Cardiac muscle cell (in vitro differentiated cells and primary cell): ENCODE data around the gene NBEAL2. TPM values are rescaled to one million over a fixed set of nuclear protein-coding genes. Genes with fewer than 3 reads are reported as not detected.

ENCODE experiments used
- DNase-seq, 2 donors: peaks; one replicate each; pipeline versions ENCODE4 v3.0.0 to v3.0.0-alpha.2; 2010 to 2017; ENCODE audit warnings: low read depth in 1 of 2, low spot score in 1 of 2
- H3K27ac ChIP-seq: fragments of 200-600 bp; sonication (generic); 2 replicates; pipeline ENCODE4 v1.5.1; 2016
- H3K27me3 ChIP-seq: fragments of 200-600 bp; sonication (generic); 2 replicates; pipeline ENCODE4 v1.6.0; 2016; ENCODE audit warnings: control low read depth
- H3K36me3 ChIP-seq: fragments of 200-600 bp; sonication (generic); 2 replicates; pipeline ENCODE4 v1.5.1; 2016; ENCODE audit warnings: control low read depth
- H3K4me1 ChIP-seq: fragments of 200-600 bp; sonication (generic); 2 replicates; pipeline ENCODE4 v1.8.1; 2017; ENCODE audit warnings: low read depth, mild to moderate bottlenecking, mixed run types
- H3K4me3 ChIP-seq: fragments of 200-600 bp; sonication (generic); 2 replicates; pipeline ENCODE4 v1.5.1; 2016; ENCODE audit warnings: mild to moderate bottlenecking
- H3K9me3 ChIP-seq: fragments of 200-600 bp; sonication (generic); 2 replicates; pipeline ENCODE4 v1.5.1; 2017; ENCODE audit warnings: low read depth, mild to moderate bottlenecking, control low read depth
- polyA plus RNA-seq: library from polyadenylated mRNA; unstranded; fragments of >200 nt; fragmentation: Nextera tagmentation; extraction: Ambion mirVana; gene quantifications from 2 replicates; pipeline ENCODE4 v1.2.1, GENCODE V29; 2016
- total RNA-seq: library from RNA; depleted of rRNA; stranded (reverse); fragments of >200 nt; gene quantifications from 2 replicates; pipeline ENCODE4 v1.2.3, GENCODE V29; 2016
- TF ChIP-seq, protein P1 (sequence below): IDR thresholded peaks from 2 replicates; pipeline ENCODE4 v1.5.1; 2012; ENCODE audit warnings: low read depth, mild to moderate bottlenecking, low read length

The NBEAL2 gene
- total and polyA plus RNA-seq, 2 experiments from 2014 or later: 8.3 to 10.6 TPM

DNA sequence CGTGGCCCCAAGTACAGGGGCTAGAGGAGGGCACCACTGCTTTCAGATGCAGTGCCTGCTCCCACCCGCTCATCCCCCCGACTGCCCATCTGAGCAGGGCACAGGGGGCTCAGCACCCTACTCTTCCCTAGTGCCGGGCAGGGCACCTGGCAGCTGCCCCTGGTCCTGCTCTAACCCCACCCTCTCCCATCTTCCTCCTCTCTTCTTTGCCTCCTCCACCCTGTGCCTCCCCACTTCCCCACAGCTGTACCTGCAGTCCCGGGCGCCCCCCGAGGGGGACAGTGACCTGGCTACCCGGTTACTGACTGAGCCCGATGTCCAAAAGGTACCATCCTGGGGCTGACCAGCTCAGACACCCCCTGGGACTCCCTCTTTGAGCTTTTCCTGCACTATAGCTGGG is 12.8 kb downstream of the NBEAL2 start:
- no peaks in the 10 kb centered on the region for H3K9me3 ChIP-seq
- no peaks in the 10 kb centered on the region for H3K36me3 ChIP-seq
- no peak overlapping the region for H3K4me3 ChIP-seq
- peaks cover 2% of the 10 kb centered on the region for H3K4me1 ChIP-seq
- H3K27me3 ChIP-seq: no peaks in the 10 kb centered on the region
- no peak for DNase-seq
- TF ChIP-seq, protein P1, sequence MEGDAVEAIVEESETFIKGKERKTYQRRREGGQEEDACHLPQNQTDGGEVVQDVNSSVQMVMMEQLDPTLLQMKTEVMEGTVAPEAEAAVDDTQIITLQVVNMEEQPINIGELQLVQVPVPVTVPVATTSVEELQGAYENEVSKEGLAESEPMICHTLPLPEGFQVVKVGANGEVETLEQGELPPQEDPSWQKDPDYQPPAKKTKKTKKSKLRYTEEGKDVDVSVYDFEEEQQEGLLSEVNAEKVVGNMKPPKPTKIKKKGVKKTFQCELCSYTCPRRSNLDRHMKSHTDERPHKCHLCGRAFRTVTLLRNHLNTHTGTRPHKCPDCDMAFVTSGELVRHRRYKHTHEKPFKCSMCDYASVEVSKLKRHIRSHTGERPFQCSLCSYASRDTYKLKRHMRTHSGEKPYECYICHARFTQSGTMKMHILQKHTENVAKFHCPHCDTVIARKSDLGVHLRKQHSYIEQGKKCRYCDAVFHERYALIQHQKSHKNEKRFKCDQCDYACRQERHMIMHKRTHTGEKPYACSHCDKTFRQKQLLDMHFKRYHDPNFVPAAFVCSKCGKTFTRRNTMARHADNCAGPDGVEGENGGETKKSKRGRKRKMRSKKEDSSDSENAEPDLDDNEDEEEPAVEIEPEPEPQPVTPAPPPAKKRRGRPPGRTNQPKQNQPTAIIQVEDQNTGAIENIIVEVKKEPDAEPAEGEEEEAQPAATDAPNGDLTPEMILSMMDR: no peak
- no peak overlapping the region for H3K27ac ChIP-seq

DNA sequence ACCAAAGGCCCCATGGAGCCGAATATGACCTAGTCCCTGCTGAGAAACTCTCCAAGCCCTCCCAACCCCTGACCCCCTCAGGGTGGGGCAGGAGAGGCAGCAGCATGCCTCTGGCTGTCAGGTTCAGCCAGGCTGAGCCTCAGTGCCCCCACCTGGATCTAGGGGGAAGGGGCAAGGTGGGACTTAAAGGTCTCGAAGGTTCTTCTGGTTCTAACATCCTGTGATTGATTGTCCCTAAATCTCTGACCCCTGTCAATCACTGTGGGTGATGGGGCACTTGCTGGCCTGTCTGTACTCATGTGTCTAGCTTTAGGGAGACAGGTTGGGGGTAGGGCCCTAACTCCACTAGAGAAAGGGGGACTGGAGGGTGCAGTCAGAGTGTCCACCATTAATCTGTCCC is 13.8 kb downstream of the NBEAL2 start:
- Histone ChIP-seq H3K36me3 (no peaks in the 10 kb centered on the region), H3K27ac (no peak overlapping the region), H3K4me1 (no peaks in the 10 kb centered on the region), H3K27me3 (no peaks in the 10 kb centered on the region), H3K4me3 (no peak overlapping the region), H3K9me3 (no peaks in the 10 kb centered on the region)
- no peak for DNase-seq
- TF ChIP-seq, protein P1: no peak

DNA sequence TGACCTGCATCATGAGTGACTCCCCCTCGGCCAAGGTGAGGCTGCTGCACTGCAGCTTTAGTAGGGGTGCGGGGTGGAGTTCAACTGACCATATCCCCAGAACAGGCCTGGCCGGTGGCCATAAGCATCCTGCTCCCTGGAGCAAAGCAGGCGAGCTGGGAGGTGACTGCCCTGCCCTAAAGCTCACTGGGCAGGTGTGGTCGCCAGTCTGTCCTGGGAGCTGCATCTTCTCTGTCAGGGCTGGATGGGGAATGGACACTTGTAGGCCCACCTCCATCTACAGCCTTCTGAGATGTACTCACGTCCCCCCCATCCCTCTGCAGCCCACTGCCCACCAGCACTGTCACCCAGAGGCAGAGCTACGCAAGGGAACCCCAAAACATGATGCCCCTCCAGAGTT is 14.5 kb downstream of the NBEAL2 start:
- no peak overlapping the region for H3K27ac ChIP-seq
- no peaks in the 10 kb centered on the region for H3K36me3 ChIP-seq

DNA sequence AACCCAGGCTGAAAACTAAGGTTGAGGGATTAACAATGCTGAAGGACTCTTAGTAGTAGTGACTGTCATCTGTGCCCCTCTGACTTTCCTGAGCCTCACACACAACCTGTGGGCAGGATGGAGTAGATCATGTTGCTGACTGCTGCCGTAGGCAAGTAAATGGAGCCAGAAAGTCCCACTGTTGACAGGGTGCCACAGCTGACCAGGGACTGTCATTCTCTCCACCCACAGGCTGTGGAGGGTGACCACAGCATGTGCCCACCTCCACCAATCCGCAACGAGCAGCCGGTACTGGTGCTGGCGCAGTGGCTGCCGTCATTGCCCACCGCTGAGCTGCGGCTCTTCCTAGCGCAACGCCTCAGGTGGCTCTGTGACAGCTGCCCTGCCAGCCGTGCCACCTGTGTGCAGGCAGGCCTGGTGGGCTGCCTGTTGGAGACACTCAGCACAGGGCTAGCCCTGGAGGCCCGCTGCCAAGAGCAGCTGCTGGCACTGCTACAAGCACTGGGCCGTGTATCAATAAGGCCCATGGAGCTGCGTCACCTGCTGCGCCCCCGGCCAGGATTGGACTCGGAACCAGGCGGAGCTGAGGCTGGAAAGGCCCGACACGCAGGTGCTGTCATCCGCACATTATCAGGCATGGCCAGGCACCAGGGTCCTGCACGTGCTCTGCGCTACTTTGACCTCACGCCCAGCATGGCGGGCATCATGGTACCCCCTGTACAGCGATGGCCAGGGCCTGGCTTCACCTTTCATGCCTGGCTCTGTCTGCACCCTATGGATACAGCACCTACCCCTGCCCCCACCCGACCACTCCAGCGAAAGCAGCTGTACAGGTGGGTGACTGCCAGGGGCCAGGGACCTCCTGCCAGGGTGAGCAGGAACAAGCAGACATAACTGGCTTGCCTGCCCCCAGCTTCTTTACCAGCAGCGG is 15.6 kb downstream of the NBEAL2 start:
- Histone ChIP-seq H3K36me3 (no peaks in the 10 kb centered on the region), H3K4me1 (no peaks in the 10 kb centered on the region), H3K4me3 (no peak overlapping the region), H3K27ac (no peak overlapping the region), H3K9me3 (no peaks in the 10 kb centered on the region), H3K27me3 (no peaks in the 10 kb centered on the region)
- TF ChIP-seq, protein P1: no peak
- DNase-seq: no peak

More for the DNA sequence above, 14.5 kb downstream of the NBEAL2 start:
- H3K4me3 ChIP-seq: no peak overlapping the region
- TF ChIP-seq, protein P1: no peak
- no peaks in the 10 kb centered on the region for H3K4me1 ChIP-seq
- no peaks in the 10 kb centered on the region for H3K9me3 ChIP-seq
- DNase-seq: no peak
- H3K27me3 ChIP-seq: no peaks in the 10 kb centered on the region

DNA sequence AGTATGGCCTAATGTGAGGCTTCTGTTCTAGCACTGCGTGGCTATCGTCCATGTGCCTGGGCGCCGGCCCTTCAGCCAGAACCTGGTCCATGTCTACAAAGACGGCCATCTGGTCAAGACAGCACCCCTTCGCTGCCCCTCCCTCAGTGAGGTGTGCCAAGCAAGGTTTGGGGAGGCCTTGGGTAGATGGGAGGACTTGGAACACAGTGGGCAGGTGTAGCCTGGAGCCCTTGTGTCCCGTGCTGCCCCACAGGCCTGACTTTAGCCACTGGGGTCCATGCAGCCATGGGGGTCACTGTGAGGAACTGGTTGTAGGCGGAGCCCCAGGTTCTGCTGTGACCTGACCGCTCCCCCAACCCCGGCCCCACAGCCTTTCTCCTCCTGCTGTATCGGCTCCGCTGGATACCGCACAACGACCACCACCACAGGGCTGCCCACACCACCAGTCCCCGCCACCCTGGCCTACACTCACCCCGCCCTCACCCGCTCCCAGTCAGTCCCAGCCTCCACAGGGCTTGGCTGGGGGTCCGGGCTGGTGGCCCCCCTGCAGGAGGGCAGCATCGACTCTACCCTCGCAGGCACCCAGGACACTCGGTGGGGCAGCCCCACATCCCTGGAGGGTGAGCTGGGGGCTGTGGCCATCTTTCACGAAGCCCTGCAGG is 16.6 kb downstream of the NBEAL2 start:
- Histone ChIP-seq H3K36me3 (no peaks in the 10 kb centered on the region), H3K27me3 (no peaks in the 10 kb centered on the region), H3K9me3 (no peaks in the 10 kb centered on the region), H3K4me3 (no peak overlapping the region), H3K4me1 (no peaks in the 10 kb centered on the region), H3K27ac (no peak overlapping the region)
- TF ChIP-seq, protein P1: no peak
- no peak for DNase-seq
